ENCODE measurements around the gene EHMT1. TPM values are rescaled to one million over a fixed set of nuclear protein-coding genes. Genes with fewer than 3 reads are reported as not detected.
A peak's percentile ranks its signal among the peaks of the same experiment; 100 is the strongest.

The EHMT1 gene
- total RNA-seq, 1 experiment from 2014 or later = 112 TPM

- Histone ChIP-seq H3K79me2 (ENCODE audit: insufficient read depth, low read length) (no peaks in the 10 kb centered on the region; the same call in 1 of the 2 replicates), H2BK120ac (ENCODE audit: low read depth, low read length, poor library complexity, severe bottlenecking) (no peak overlapping the region), H3K4ac (ENCODE audit: low read depth, low read length) (no peak overlapping the region), H3K9ac (ENCODE audit: extremely low read depth, insufficient read length, low read length) (no peak overlapping the region), H4K91ac (ENCODE audit: insufficient read length, low read depth, low read length) (no peak overlapping the region), H3K79me1 (ENCODE audit: insufficient read depth, low read depth, low read length, poor library complexity, severe bottlenecking) (no peaks in the 10 kb centered on the region), H4K5ac (ENCODE audit: insufficient read length, low read depth, low read length) (no peak overlapping the region), H3K56ac (ENCODE audit: insufficient read length, low read depth, low read length) (no peak overlapping the region), H2AFZ (ENCODE audit: low read length) (no peak overlapping the region), H2BK5ac (ENCODE audit: insufficient read length, low read length) (no peak overlapping the region), H2BK15ac (ENCODE audit: low read depth, low read length) (no peak overlapping the region), H3K23ac (ENCODE audit: insufficient read length, low read depth, low read length) (no peak overlapping the region), H3K4me1 (ENCODE audit: insufficient read depth, low read length) (peaks cover 7% of the 10 kb centered on the region; the same call in 1 of the 2 replicates), H2BK20ac (ENCODE audit: low read depth, low read length, poor library complexity, severe bottlenecking) (no peak overlapping the region), H3K18ac (ENCODE audit: insufficient read length, low read depth, low read length) (no peak overlapping the region), H3K4me2 (ENCODE audit: insufficient read depth, insufficient read length, low read length) (no peak overlapping the region), H3K9me3 (ENCODE audit: control insufficient read depth, low read depth, low read length) (no peaks in the 10 kb centered on the region), H2AK5ac (ENCODE audit: insufficient read length, low read length) (no peak overlapping the region), H3T11ph (ENCODE audit: low read length) (no peak overlapping the region), H2BK12ac (ENCODE audit: insufficient read length, low read depth, low read length) (no peak overlapping the region), H3K27ac (ENCODE audit: insufficient read length, low read depth, low read length) (no peak overlapping the region), H3K27me3 (ENCODE audit: insufficient read depth, low read length) (no peaks in the 10 kb centered on the region), H3K14ac (ENCODE audit: insufficient read depth, low read length) (no peak overlapping the region), H4K20me1 (ENCODE audit: control insufficient read depth, insufficient read depth, insufficient read length) (peaks cover 5% of the 10 kb centered on the region), H3K23me2 (ENCODE audit: insufficient read length, low read depth, low read length, poor library complexity, severe bottlenecking) (no peaks in the 10 kb centered on the region), H4K8ac (replicated peaks; ENCODE audit: insufficient read length, low read depth, low read length) (no peak overlapping the region)
- no peaks in the 10 kb centered on the region; a peak in 1 of 5 replicates for H3K9me3 Mint-ChIP-seq
- TF ChIP-seq, protein P1, sequence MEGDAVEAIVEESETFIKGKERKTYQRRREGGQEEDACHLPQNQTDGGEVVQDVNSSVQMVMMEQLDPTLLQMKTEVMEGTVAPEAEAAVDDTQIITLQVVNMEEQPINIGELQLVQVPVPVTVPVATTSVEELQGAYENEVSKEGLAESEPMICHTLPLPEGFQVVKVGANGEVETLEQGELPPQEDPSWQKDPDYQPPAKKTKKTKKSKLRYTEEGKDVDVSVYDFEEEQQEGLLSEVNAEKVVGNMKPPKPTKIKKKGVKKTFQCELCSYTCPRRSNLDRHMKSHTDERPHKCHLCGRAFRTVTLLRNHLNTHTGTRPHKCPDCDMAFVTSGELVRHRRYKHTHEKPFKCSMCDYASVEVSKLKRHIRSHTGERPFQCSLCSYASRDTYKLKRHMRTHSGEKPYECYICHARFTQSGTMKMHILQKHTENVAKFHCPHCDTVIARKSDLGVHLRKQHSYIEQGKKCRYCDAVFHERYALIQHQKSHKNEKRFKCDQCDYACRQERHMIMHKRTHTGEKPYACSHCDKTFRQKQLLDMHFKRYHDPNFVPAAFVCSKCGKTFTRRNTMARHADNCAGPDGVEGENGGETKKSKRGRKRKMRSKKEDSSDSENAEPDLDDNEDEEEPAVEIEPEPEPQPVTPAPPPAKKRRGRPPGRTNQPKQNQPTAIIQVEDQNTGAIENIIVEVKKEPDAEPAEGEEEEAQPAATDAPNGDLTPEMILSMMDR (conservative IDR thresholded peaks at IDR 0.05) = no peak
- H3K36me3 Mint-ChIP-seq (ENCODE audit: insufficient read depth in 1 of 3, low read depth in 3 of 3) = peaks cover 43 to 58% (median 57%) of the 10 kb centered on the region in 3 experiments
- no peak overlapping the region for H3K4me3 Mint-ChIP-seq
- DNase-seq = peak; percentile 53
- peaks cover 28 to 30% of the 10 kb centered on the region in 2 experiments for H3K4me1 Mint-ChIP-seq
- peak overlapping the region; percentile 64 to 95 (median 90); a peak in 4 of 7 replicates for H3K27ac Mint-ChIP-seq
- WGBS (ENCODE audit: extremely low coverage, insufficient read length, low lambda C conversion rate) = no CpG with 5 or more reads among the region's 59 CpGs
- no peaks in the 10 kb centered on the region; the same call in 1 of the 2 replicates for H3K27me3 Mint-ChIP-seq (ENCODE audit: low read depth)
Observed at GRCh38 chr9:137788561-137789294, 169.9 kb downstream of the EHMT1 start.

Data from H9 (cell line).